ENCODE data around the gene RCAN1.

Gene RCAN1

GRCh38 chr21:34596561-34597271 lies 18.2 kb downstream of the RCAN1 start:
- DNase-seq (ENCODE audit: extremely low read depth, low read depth): no peak
- no peak for TF ChIP-seq CTCF (IDR thresholded peaks at IDR 0.05; ENCODE audit: low read depth, low read length)

GRCh38 chr21:34595457-34595856 lies 19.5 kb downstream of the RCAN1 start:
- no peak for TF ChIP-seq CTCF (IDR thresholded peaks at IDR 0.05; ENCODE audit: low read depth, low read length)
- DNase-seq (ENCODE audit: extremely low read depth, low read depth): no peak

- TF ChIP-seq CTCF (IDR thresholded peaks at IDR 0.05; ENCODE audit: low read depth, low read length): no peak
- DNase-seq (ENCODE audit: extremely low read depth, low read depth): no peak
Measured at GRCh38 chr21:34594566-34595234, 20.2 kb downstream of the RCAN1 start.

- no peak for DNase-seq (ENCODE audit: extremely low read depth, low read depth)
- TF ChIP-seq CTCF (IDR thresholded peaks at IDR 0.05; ENCODE audit: low read depth, low read length): no peak
Measured at GRCh38 chr21:34593954-34594531, 20.9 kb downstream of the RCAN1 start.

GRCh38 chr21:34593423-34593822 lies 21.5 kb downstream of the RCAN1 start:
- TF ChIP-seq CTCF (IDR thresholded peaks at IDR 0.05; ENCODE audit: low read depth, low read length): no peak
- DNase-seq (ENCODE audit: extremely low read depth, low read depth): no peak

- TF ChIP-seq CTCF (IDR thresholded peaks at IDR 0.05; ENCODE audit: low read depth, low read length): no peak
- no peak for DNase-seq (ENCODE audit: extremely low read depth, low read depth)
Measured at GRCh38 chr21:34592120-34592955, 22.6 kb downstream of the RCAN1 start.

Data from AG09319 (cell line).